H1 (cell line): ENCODE data around the gene BSN.

Experiments
- JUND ChIP-seq: IDR thresholded peaks from 2 replicates; pipeline ENCODE4 v1.6.1; 2011; ENCODE audit warnings: mild to moderate bottlenecking, improper control_type of control experiment, low read length
- MAX ChIP-seq: IDR thresholded peaks from 2 replicates; pipeline ENCODE4 v1.6.1; 2012; ENCODE audit warnings: inconsistent platforms
- TEAD4 ChIP-seq: IDR thresholded peaks from 2 replicates; pipeline ENCODE4 v1.6.1; 2012; ENCODE audit warnings: low read depth, low read length, inconsistent platforms, mixed read lengths

DNA sequence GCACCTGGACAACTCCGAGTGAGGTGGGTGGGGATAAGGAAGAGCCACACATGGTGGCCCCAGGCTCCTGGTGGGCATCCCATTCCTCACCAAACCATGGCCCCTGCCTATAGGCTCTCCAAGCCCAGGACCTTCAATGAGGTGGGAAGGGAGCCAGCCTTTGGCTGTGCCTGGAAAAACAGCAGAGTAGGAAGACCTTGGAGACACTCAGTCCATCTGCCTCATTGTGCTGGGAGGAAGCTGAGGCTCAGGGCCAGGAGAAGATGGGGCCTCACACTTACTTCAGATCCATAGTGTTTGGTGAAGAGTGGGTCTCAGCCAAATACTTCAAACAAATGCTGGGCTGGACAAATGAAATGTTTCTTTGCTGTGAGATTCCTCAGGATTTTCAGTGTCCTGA lies 72.5 kb downstream of the BSN start:
- no peak for TF ChIP-seq TEAD4
- no peak for TF ChIP-seq MAX
- TF ChIP-seq JUND = no peak
